Measurements from ENCODE around the gene MOB2.

Gene MOB2

GRCh38 chr11:1433568-1433967 is 53.0 kb downstream of the MOB2 start:
- H3K9me3 ChIP-seq (ENCODE audit: insufficient read depth, low read length, severe bottlenecking), result peaks cover 2% of the 10 kb centered on the region
- no peak overlapping the region for H2AFZ ChIP-seq (ENCODE audit: low read depth, low read length)
- no peaks in the 10 kb centered on the region for H3K27me3 ChIP-seq (ENCODE audit: insufficient read depth, low read length, poor library complexity)
- no peak overlapping the region for H3K27ac ChIP-seq (ENCODE audit: low read length)
- ATAC-seq (ENCODE audit: insufficient read depth, low read depth) (no peak), DNase-seq (no peak)
- no peaks in the 10 kb centered on the region for H3K4me1 ChIP-seq (ENCODE audit: insufficient read depth, low read length)
- TF ChIP-seq CTCF (IDR thresholded peaks at IDR 0.05; ENCODE audit: borderline replicate concordance, extremely low read depth, low read length, poor library complexity, severe bottlenecking), result no peak
- TF ChIP-seq EZH2 (IDR thresholded peaks at IDR 0.05; ENCODE audit: borderline replicate concordance, low read depth, low read length, severe bottlenecking), result no peak
- H3K79me2 ChIP-seq (ENCODE audit: insufficient read depth, low read length), result no peaks in the 10 kb centered on the region
- no peak overlapping the region for H3K9ac ChIP-seq (ENCODE audit: low read depth, low read length)
- no peak overlapping the region for H3K4me3 ChIP-seq (ENCODE audit: low read depth in 1 of 2, low read length in 2 of 2)
- H3K36me3 ChIP-seq (ENCODE audit: insufficient read depth, low read length), result no peaks in the 10 kb centered on the region
- H3K4me2 ChIP-seq (ENCODE audit: insufficient read depth, low read length), result no peak overlapping the region
- peaks cover 5% of the 10 kb centered on the region; the same call in 1 of the 2 replicates for H4K20me1 ChIP-seq (ENCODE audit: insufficient read depth, low read length)

GRCh38 chr11:1428762-1429316 is 57.7 kb downstream of the MOB2 start:
- Histone ChIP-seq H3K36me3 (ENCODE audit: insufficient read depth, low read length) (no peaks in the 10 kb centered on the region), H3K27me3 (ENCODE audit: insufficient read depth, low read length, poor library complexity) (no peaks in the 10 kb centered on the region), H3K9ac (ENCODE audit: low read depth, low read length) (no peak overlapping the region), H3K27ac (ENCODE audit: low read length) (no peak overlapping the region), H3K9me3 (ENCODE audit: insufficient read depth, low read length, severe bottlenecking) (peaks cover 2% of the 10 kb centered on the region), H3K4me3 (ENCODE audit: low read depth in 1 of 2, low read length in 2 of 2) (no peak overlapping the region), H3K4me2 (ENCODE audit: insufficient read depth, low read length) (no peak overlapping the region), H3K4me1 (ENCODE audit: insufficient read depth, low read length) (no peaks in the 10 kb centered on the region), H2AFZ (ENCODE audit: low read depth, low read length) (no peak overlapping the region), H4K20me1 (ENCODE audit: insufficient read depth, low read length) (peaks cover 4% of the 10 kb centered on the region; the same call in 1 of the 2 replicates), H3K79me2 (ENCODE audit: insufficient read depth, low read length) (no peaks in the 10 kb centered on the region)
- DNase-seq, result no peak
- TF ChIP-seq EZH2 (IDR thresholded peaks at IDR 0.05; ENCODE audit: borderline replicate concordance, low read depth, low read length, severe bottlenecking) (no peak), CTCF (IDR thresholded peaks at IDR 0.05; ENCODE audit: borderline replicate concordance, extremely low read depth, low read length, poor library complexity, severe bottlenecking) (no peak)
- ATAC-seq (ENCODE audit: insufficient read depth, low read depth), result no peak

GRCh38 chr11:1425439-1425838 is 61.1 kb downstream of the MOB2 start:
- H3K27ac ChIP-seq (ENCODE audit: low read length), result no peak overlapping the region
- no peak overlapping the region for H3K4me2 ChIP-seq (ENCODE audit: insufficient read depth, low read length)
- no peaks in the 10 kb centered on the region for H3K4me1 ChIP-seq (ENCODE audit: insufficient read depth, low read length)
- H3K36me3 ChIP-seq (ENCODE audit: insufficient read depth, low read length), result no peaks in the 10 kb centered on the region
- no peaks in the 10 kb centered on the region for H3K79me2 ChIP-seq (ENCODE audit: insufficient read depth, low read length)
- TF ChIP-seq EZH2 (IDR thresholded peaks at IDR 0.05; ENCODE audit: borderline replicate concordance, low read depth, low read length, severe bottlenecking), result no peak
- TF ChIP-seq CTCF (IDR thresholded peaks at IDR 0.05; ENCODE audit: borderline replicate concordance, extremely low read depth, low read length, poor library complexity, severe bottlenecking), result no peak
- H3K9ac ChIP-seq (ENCODE audit: low read depth, low read length), result no peak overlapping the region
- H3K9me3 ChIP-seq (ENCODE audit: insufficient read depth, low read length, severe bottlenecking), result peaks cover 2% of the 10 kb centered on the region
- DNase-seq (no peak), ATAC-seq (ENCODE audit: insufficient read depth, low read depth) (no peak)
- H4K20me1 ChIP-seq (ENCODE audit: insufficient read depth, low read length), result no peaks in the 10 kb centered on the region
- no peaks in the 10 kb centered on the region for H3K27me3 ChIP-seq (ENCODE audit: insufficient read depth, low read length, poor library complexity)
- no peak overlapping the region for H3K4me3 ChIP-seq (ENCODE audit: low read depth in 1 of 2, low read length in 2 of 2)
- no peak overlapping the region for H2AFZ ChIP-seq (ENCODE audit: low read depth, low read length)

Measured in DND-41 (cell line).